HepG2 (cell line): Measurements from ENCODE around the gene YIPF1. TPM values are rescaled to one million over a fixed set of nuclear protein-coding genes. Genes with fewer than 3 reads are reported as not detected.
A peak's percentile ranks its signal among the peaks of the same experiment; 100 is the strongest.

Source experiments
- FOXO4 ChIP-seq: sonication (generic); formaldehyde crosslinking; conservative IDR thresholded peaks from 2 replicates; pipeline ENCODE4 v1.8.1; 2023; ENCODE audit warnings: missing genetic modification reagents
- HOXD1 ChIP-seq: sonication (generic); formaldehyde crosslinking; IDR thresholded peaks from 2 replicates; pipeline ENCODE4 v1.5.0; 2020; ENCODE audit warnings: missing genetic modification reagents
- LBX2 ChIP-seq: sonication (generic); formaldehyde crosslinking; IDR thresholded peaks from 2 replicates; pipeline ENCODE4 v1.5.0; 2020; ENCODE audit warnings: missing genetic modification reagents, mild to moderate bottlenecking, borderline replicate concordance
- LRRFIP1 ChIP-seq: sonication (generic); formaldehyde crosslinking; conservative IDR thresholded peaks from 2 replicates; pipeline ENCODE4 v1.4.0; 2020; ENCODE audit warnings: missing genetic modification reagents
- NFAT5 ChIP-seq: sonication (generic); formaldehyde crosslinking; IDR thresholded peaks from 2 replicates; pipeline ENCODE4 v1.4.0; 2020; ENCODE audit warnings: missing genetic modification reagents
- NR2F6 ChIP-seq, 2 experiments: IDR thresholded peaks; 2 replicates each; pipeline ENCODE4 v1.6.1; 2016; ENCODE audit warnings: antibody characterized with exemption in 1 of 2, mild to moderate bottlenecking in 1 of 2
- POLR2AphosphoS2 ChIP-seq: IDR thresholded peaks from 2 replicates; pipeline ENCODE4 v1.6.1; 2011; ENCODE audit warnings: low read depth, low read length, improper control_type of control experiment
- RXRA ChIP-seq: sonication (generic); formaldehyde crosslinking; IDR thresholded peaks from 2 replicates; pipeline ENCODE4 v1.5.1; 2020; ENCODE audit warnings: missing genetic modification reagents
- SMARCC2 ChIP-seq: fragments of 450-650 bp; IDR thresholded peaks from 2 replicates; pipeline ENCODE4 v1.6.1; 2017; ENCODE audit warnings: antibody characterized with exemption, mild to moderate bottlenecking
- ZBTB39 ChIP-seq: sonication (generic); formaldehyde crosslinking; IDR thresholded peaks from 2 replicates; pipeline ENCODE4 v1.5.0; 2020; ENCODE audit warnings: missing genetic modification reagents
- ZBTB4 ChIP-seq: sonication (generic); formaldehyde crosslinking; IDR thresholded peaks from 2 replicates; pipeline ENCODE4 v1.4.0; 2020; ENCODE audit warnings: missing genetic modification reagents, mild to moderate bottlenecking, borderline replicate concordance
- ZNF556 ChIP-seq: sonication (generic); formaldehyde crosslinking; IDR thresholded peaks from 2 replicates; pipeline ENCODE4 v1.4.0; 2020; ENCODE audit warnings: mild to moderate bottlenecking, missing genetic modification reagents, borderline replicate concordance
- ZNF580 ChIP-seq: IDR thresholded peaks from 2 replicates; pipeline ENCODE4 v1.6.1; 2016; ENCODE audit warnings: low read depth, borderline replicate concordance
- ZNF605 ChIP-seq: sonication (generic); formaldehyde crosslinking; IDR thresholded peaks from 2 replicates; pipeline ENCODE4 v1.8.0; 2022; ENCODE audit warnings: mild to moderate bottlenecking, missing genetic modification reagents
- polyA plus RNA-seq, 8 experiments: library from polyadenylated mRNA; depleted of rRNA in 3 of 8; stranded (reverse) in 7 of 8; unstranded in 1 of 8; fragments of >200 nt; fragmentation: Illumina TruSeq in 4 of 8; extraction: Trizol in 4 of 8; gene quantifications; 2 replicates each; pipeline versions ENCODE4 v1.2.1 to v1.2.3, GENCODE V29; 2011 to 2016; ENCODE audit warnings: low read depth in 4 of 8, missing spikeins in 1 of 8, mixed read lengths in 1 of 8; ENCODE audit not compliant: insufficient read depth in 1 of 8
- total RNA-seq, 5 experiments: library from RNA; depleted of rRNA; stranded (reverse); fragments of >200 nt; fragmentation: Illumina TruSeq; extraction: Trizol; gene quantifications; 2 replicates each; pipeline ENCODE4 v1.2.3, GENCODE V29; 2016; ENCODE audit warnings: low read depth in 1 of 5

The YIPF1 gene
- total and polyA plus RNA-seq, 2 of the 13 experiments (the other 11 are each of a cell fraction or from before 2014, with no cell fraction given): 21.1 to 31.9 TPM

GRCh38 chr1:53899708-53900107 is 10.1 kb upstream of the YIPF1 start (continued):
- TF ChIP-seq FOXO4 (CRISPR knock-in tag): no peak
- TF ChIP-seq ZNF605 (CRISPR knock-in tag): no peak
- TF ChIP-seq NFAT5 (CRISPR knock-in tag): no peak
- no peak for TF ChIP-seq ZBTB4 (CRISPR knock-in tag)
- no peak for TF ChIP-seq ZNF580 (CRISPR knock-in tag)
- no peak for TF ChIP-seq HOXD1 (CRISPR knock-in tag)
- peak; percentile 53 for TF ChIP-seq RXRA
- peak; percentile 24; the same call in 1 of the 2 replicates for TF ChIP-seq NR2F6 (IDR thresholded peaks at IDR 0.05)
- TF ChIP-seq NR2F6 (CRISPR knock-in tag; IDR thresholded peaks at IDR 0.05): no peak
- no peak for TF ChIP-seq ZBTB39
- TF ChIP-seq ZNF556: no peak
- no peak for TF ChIP-seq LBX2 (CRISPR knock-in tag)
- no peak for TF ChIP-seq SMARCC2
- TF ChIP-seq POLR2AphosphoS2: no peak
- no peak for TF ChIP-seq LRRFIP1 (CRISPR knock-in tag)
